ENCODE results near the gene UPK2. TPM values are rescaled to one million over a fixed set of nuclear protein-coding genes. Genes with fewer than 3 reads are reported as not detected.

Gene UPK2
- total and polyA plus RNA-seq, 2 of the 13 experiments (the other 11 are each of a cell fraction or from before 2014, with no cell fraction given): not detected

- TF ChIP-seq RNF2 (conservative IDR thresholded peaks at IDR 0.05; ENCODE audit: low read depth) (peak; percentile 64; the same call in 1 of the 2 replicates), KAT8 (CRISPR knock-in tag; IDR thresholded peaks at IDR 0.05) (peak; percentile 91), NR1H2 (CRISPR knock-in tag; IDR thresholded peaks at IDR 0.05; ENCODE audit: borderline replicate concordance, low read depth) (peak; percentile 72; the same call in 1 of the 2 replicates), ZNF530 (CRISPR knock-in tag; IDR thresholded peaks at IDR 0.05; ENCODE audit: low read depth) (no peak), ZBTB2 (CRISPR knock-in tag; IDR thresholded peaks at IDR 0.05; ENCODE audit: low read depth) (peak; percentile 73; the same call in 1 of the 2 replicates), NR0B2 (CRISPR knock-in tag; IDR thresholded peaks at IDR 0.05) (no peak), ZFP36L2 (CRISPR knock-in tag; IDR thresholded peaks at IDR 0.05) (no peak), RELA (CRISPR knock-in tag; IDR thresholded peaks at IDR 0.05) (no peak), GATA4 (IDR thresholded peaks at IDR 0.05; ENCODE audit: borderline replicate concordance, low read depth) (peak; percentile 26; the same call in 1 of the 2 replicates), BHLHE40 (IDR thresholded peaks at IDR 0.05; ENCODE audit: low read length) (0 out of 2 replicates have a peak, but pooled peaks have one; percentile 8), MXD3 (CRISPR knock-in tag; IDR thresholded peaks at IDR 0.05) (peak; percentile 74), PRDM4 (CRISPR knock-in tag; IDR thresholded peaks at IDR 0.05; ENCODE audit: borderline replicate concordance) (0 out of 2 replicates have a peak, but pooled peaks have one; percentile 70), PPARG (CRISPR knock-in tag; conservative IDR thresholded peaks at IDR 0.05) (peak; percentile 36; the same call in 1 of the 2 replicates), CAMTA2 (CRISPR knock-in tag; IDR thresholded peaks at IDR 0.05; ENCODE audit: borderline replicate concordance) (0 out of 2 replicates have a peak, but pooled peaks have one; percentile 23), KDM2A (CRISPR knock-in tag; IDR thresholded peaks at IDR 0.05; ENCODE audit: borderline replicate concordance, low read depth) (peak; percentile 91), ZNF160 (CRISPR knock-in tag; IDR thresholded peaks at IDR 0.05) (peak; percentile 73; the same call in 1 of the 2 replicates), RORA (CRISPR knock-in tag; IDR thresholded peaks at IDR 0.05) (no peak), ZNF142 (CRISPR knock-in tag; IDR thresholded peaks at IDR 0.05) (0 out of 2 replicates have a peak, but pooled peaks have one; percentile 11)
These were observed 41.7 kb downstream of the UPK2 start, which contains the start of gene CENATAC (continued) for GRCh38 chr11:118997627-118998387.

All from HepG2 (cell line).